A549 (cell line): ENCODE measurements around the gene FOXP1. TPM values are rescaled to one million over a fixed set of nuclear protein-coding genes. Genes with fewer than 3 reads are reported as not detected.

Experiments used
- ATAC-seq, 2 experiments: fragments of 200-7000 bp in 1 of 2; fragments of >200 bp in 1 of 2; cut with Nextera tagmentation in 1 of 2; cut with Tn5 transposase in 1 of 2; 3 replicates each; pipeline versions ENCODE4 v1.8.0 to v1.9.1; 2018 to 2020; ENCODE audit warnings: mild to moderate bottlenecking in 1 of 2, moderate library complexity in 1 of 2
- CTCF ChIA-PET: fragments of 300-600 bp; sonication (Branson Sonifier 250); formaldehyde crosslinking; extraction: SDS; loops from one replicate; lab custom pipeline; 2021; ENCODE audit warnings: antibody characterized with exemption, inconsistent platforms; lab: Yijun Ruan, JAX
- POLR2A ChIA-PET: fragments of 350-600 bp; formaldehyde crosslinking; extraction: SDS; loops from one replicate; lab custom pipeline; 2021; ENCODE audit warnings: antibody characterized with exemption, inconsistent platforms; lab: Yijun Ruan, JAX
- DNase-seq, 2 experiments: peaks; one replicate each; pipeline versions ENCODE4 v3.0.0 to v3.0.0-alpha.2; 2011 to 2016; ENCODE audit warnings: low read depth in 1 of 2, low spot score in 1 of 2
- FAIRE-seq: peaks from 2 replicates; lab custom pipeline; 2011; peaks lifted over from hg19 to GRCh38; lab: Jason Lieb, UNC
- H3K27ac ChIP-seq, 2 experiments: fragments of >200 bp; sonication (Bioruptor Twin); formaldehyde crosslinking; 3 replicates each; pipeline ENCODE4 v1.5.1; 2016 to 2017
- H3K4me1 ChIP-seq: fragments of >200 bp; sonication (Bioruptor Twin); formaldehyde crosslinking; 3 replicates; pipeline ENCODE4 v1.6.1; 2016
- H3K4me2 ChIP-seq: fragments of >200 bp; sonication (Bioruptor Twin); formaldehyde crosslinking; 3 replicates; pipeline ENCODE4 v1.6.1; 2016
- H3K4me3 ChIP-seq: fragments of >200 bp; sonication (Bioruptor Twin); formaldehyde crosslinking; 3 replicates; pipeline ENCODE4 v1.5.1; 2016
- H3K9me3 ChIP-seq: fragments of >200 bp; sonication (Bioruptor Twin); formaldehyde crosslinking; 3 replicates; pipeline ENCODE4 v1.6.1; 2016
- BHLHE40 ChIP-seq: IDR thresholded peaks from 2 replicates; pipeline ENCODE4 v1.6.1; 2012; ENCODE audit warnings: low read depth, low read length, inconsistent platforms
- CBX8 ChIP-seq: fragments of 200-600 bp; sonication (generic); IDR thresholded peaks from 2 replicates; pipeline ENCODE4 v1.6.1; 2016
- CHD2 ChIP-seq: fragments of 150-350 bp; IDR thresholded peaks from 2 replicates; pipeline ENCODE4 v1.6.1; 2014; ENCODE audit warnings: low read length; ENCODE audit not compliant: partially characterized antibody
- E2F6 ChIP-seq: IDR thresholded peaks from 2 replicates; pipeline ENCODE4 v1.6.1; 2012; ENCODE audit warnings: low read depth, borderline replicate concordance
- FOSL2 ChIP-seq, 2 experiments: fragments of 450-650 bp in 1 of 2; fragments of >200 bp in 1 of 2; sonication (Bioruptor Twin) in 1 of 2; formaldehyde crosslinking; IDR thresholded peaks; 2 replicates each; pipeline versions ENCODE4 v1.5.0 to v1.6.1; 2016 to 2020; ENCODE audit warnings: mild to moderate bottlenecking in 1 of 2, moderate library complexity in 1 of 2
- FOXS1 ChIP-seq: fragments of 250-450 bp; sonication (Bioruptor Pico); IDR thresholded peaks from 2 replicates; pipeline ENCODE4 v1.5.0; 2020; ENCODE audit warnings: mild to moderate bottlenecking, moderate library complexity
- GATA3 ChIP-seq: IDR thresholded peaks from 2 replicates; pipeline ENCODE4 v1.6.1; 2012; ENCODE audit warnings: borderline replicate concordance
- HOXB5 ChIP-seq: fragments of 250-450 bp; sonication (Bioruptor Pico); IDR thresholded peaks from 2 replicates; pipeline ENCODE4 v1.5.0; 2020; ENCODE audit warnings: mild to moderate bottlenecking, moderate library complexity
- JUN ChIP-seq, 2 experiments: fragments of >200 bp; sonication (Bioruptor Twin); formaldehyde crosslinking; IDR thresholded peaks; 2 replicates in 1 of 2; 3 replicates in 1 of 2; pipeline ENCODE4 v1.6.1; 2016 to 2017
- KDM1A ChIP-seq: fragments of 200-600 bp; sonication (generic); IDR thresholded peaks from 2 replicates; pipeline ENCODE4 v1.6.1; 2016; ENCODE audit warnings: low read depth, mild to moderate bottlenecking
- KDM5A ChIP-seq: fragments of 200-600 bp; sonication (generic); IDR thresholded peaks from 2 replicates; pipeline ENCODE4 v1.6.1; 2016; ENCODE audit warnings: antibody characterized with exemption, mild to moderate bottlenecking
- MAFK ChIP-seq: fragments of 450-650 bp; IDR thresholded peaks from 2 replicates; pipeline ENCODE4 v1.6.1; 2014; ENCODE audit not compliant: partially characterized antibody
- MAX ChIP-seq: IDR thresholded peaks from 2 replicates; pipeline ENCODE4 v1.6.1; 2012
- NPAS2 ChIP-seq: fragments of 250-450 bp; sonication (Bioruptor Pico); IDR thresholded peaks from 2 replicates; pipeline ENCODE4 v1.8.0; 2022; ENCODE audit warnings: mild to moderate bottlenecking, moderate library complexity, borderline replicate concordance
- NR3C1 ChIP-seq: fragments of >200 bp; sonication (Bioruptor Twin); formaldehyde crosslinking; IDR thresholded peaks from 3 replicates; pipeline ENCODE4 v1.6.1; 2017
- PBX3 ChIP-seq: IDR thresholded peaks from 2 replicates; pipeline ENCODE4 v1.6.1; 2012
- POLR2AphosphoS2 ChIP-seq: conservative IDR thresholded peaks from 2 replicates; pipeline ENCODE4 v1.6.1; 2012; ENCODE audit warnings: low read length, improper control_type of control experiment, inconsistent platforms
- RAD21 ChIP-seq, 2 experiments: fragments of >200 bp in 1 of 2; sonication (Bioruptor Twin) in 1 of 2; formaldehyde crosslinking in 1 of 2; IDR thresholded peaks in 1 of 2; conservative IDR thresholded peaks in 1 of 2; 2 replicates in 1 of 2; 3 replicates in 1 of 2; pipeline ENCODE4 v1.6.1; 2012 to 2018; ENCODE audit warnings: inconsistent platforms in 1 of 2
- RCOR1 ChIP-seq: fragments of 150-350 bp; IDR thresholded peaks from 2 replicates; pipeline ENCODE4 v1.6.1; 2014; ENCODE audit warnings: antibody characterized with exemption, low read length, low read depth
- RFX5 ChIP-seq: fragments of 450-650 bp; IDR thresholded peaks from 2 replicates; pipeline ENCODE4 v1.7.1; 2014; ENCODE audit warnings: antibody characterized with exemption, mild to moderate bottlenecking, moderate library complexity
- ZSCAN20 ChIP-seq: fragments of 250-450 bp; sonication (Bioruptor Pico); IDR thresholded peaks from 2 replicates; pipeline ENCODE4 v1.8.0; 2022; ENCODE audit warnings: mild to moderate bottlenecking, moderate library complexity
- WGBS: methylation state at CpG from one replicate; pipeline ENCODE4 v1.1.6; 2017; ENCODE audit errors: missing lambda C conversion rate; 5-methylcytosine and 5-hydroxymethylcytosine counted together
- polyA plus RNA-seq, 4 experiments: library from polyadenylated mRNA; depleted of rRNA in 3 of 4; stranded (reverse); fragments of >200 nt; fragmentation: RNase III in 1 of 4; extraction: RNeasy Plus Mini Kit Qiagen cat#74134 plus additional on column Dnase treatment in 1 of 4; gene quantifications; 2 replicates in 3 of 4; 3 replicates in 1 of 4; pipeline ENCODE4 v1.2.3, GENCODE V29; 2011 to 2017

FOXP1 gene
- polyA plus RNA-seq, 2 of the 4 experiments (the other 2 are of a cell fraction), result 12.8 to 13.9 TPM

DNA sequence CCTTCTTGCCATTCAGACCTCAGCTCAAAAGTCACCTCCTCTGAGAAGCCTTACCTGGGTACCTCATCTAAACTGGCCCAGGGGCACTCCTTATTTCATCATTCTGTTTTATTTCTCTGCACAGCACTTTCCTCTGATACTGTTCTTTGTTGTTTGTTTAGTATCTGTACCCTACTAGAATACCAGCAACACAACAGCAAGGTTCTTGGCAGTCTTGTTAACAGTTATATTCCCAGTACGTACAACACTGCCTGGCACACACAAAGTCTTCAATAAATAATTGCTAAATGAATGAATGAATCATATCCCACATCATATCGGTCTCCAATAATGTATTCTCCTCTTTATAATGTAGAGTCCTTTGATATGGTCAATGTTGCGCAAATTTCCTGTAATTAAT is 188.1 kb downstream of the FOXP1 start:
- Histone ChIP-seq H3K4me1 (peaks cover 37% of the 10 kb centered on the region), H3K4me3 (no peak overlapping the region), H3K4me2 (peak overlapping the region; percentile 4; the same call in 1 of the 3 replicates), H3K27ac (peak overlapping the region in 1 of 2 experiments; percentile 59; a peak in 2 of 6 replicates), H3K9me3 (no peaks in the 10 kb centered on the region)
- ChIA-PET POLR2A (no interaction called here), CTCF (interaction anchor here (1.0 to 1.4 kb wide), 2 partner anchors 8 to 60 kb away, joined by 3 to 7 read pairs; no protein-coding TSS in a partner anchor)
- ATAC-seq, result 0 out of 6 replicates have a peak, but pooled peaks of 1 of the 2 experiments have one; percentile 24
- WGBS, result 84% methylated on average over 3 of the region's 3 CpGs
- no peak for DNase-seq
- no peak for TF ChIP-seq PBX3
- TF ChIP-seq KDM1A, result no peak
- TF ChIP-seq RCOR1, result no peak
- TF ChIP-seq E2F6, result no peak
- no peak for TF ChIP-seq HOXB5
- no peak for TF ChIP-seq FOXS1
- no peak for TF ChIP-seq MAX
- no peak for TF ChIP-seq MAFK
- no peak for TF ChIP-seq POLR2AphosphoS2
- no peak for TF ChIP-seq RAD21 (conservative IDR thresholded peaks at IDR 0.05 in 1 of 2, IDR thresholded peaks at IDR 0.05 in 1 of 2)
- no peak for TF ChIP-seq JUN (IDR thresholded peaks at IDR 0.05)
- TF ChIP-seq CBX8, result no peak
- TF ChIP-seq RFX5, result no peak
- no peak for TF ChIP-seq NR3C1
- TF ChIP-seq ZSCAN20 (CRISPR knock-in tag), result no peak
- TF ChIP-seq KDM5A, result no peak
- TF ChIP-seq NPAS2 (CRISPR knock-in tag), result no peak
- no peak for FAIRE-seq

GRCh38 chr3:71393745-71394144 is 189.8 kb downstream of the FOXP1 start:
- ChIA-PET CTCF (no interaction called here), POLR2A (no interaction called here)
- WGBS, result 94% methylated on average over 2 of the region's 2 CpGs
- ATAC-seq, result no peak
- Histone ChIP-seq H3K4me2 (no peak overlapping the region), H3K9me3 (no peaks in the 10 kb centered on the region), H3K27ac (peak overlapping the region in 1 of 2 experiments; percentile 22; a peak in 1 of 6 replicates), H3K4me1 (peaks cover 51% of the 10 kb centered on the region), H3K4me3 (no peak overlapping the region)
- FAIRE-seq, result no peak
- DNase-seq, result no peak
- TF ChIP-seq CHD2, result no peak

DNA sequence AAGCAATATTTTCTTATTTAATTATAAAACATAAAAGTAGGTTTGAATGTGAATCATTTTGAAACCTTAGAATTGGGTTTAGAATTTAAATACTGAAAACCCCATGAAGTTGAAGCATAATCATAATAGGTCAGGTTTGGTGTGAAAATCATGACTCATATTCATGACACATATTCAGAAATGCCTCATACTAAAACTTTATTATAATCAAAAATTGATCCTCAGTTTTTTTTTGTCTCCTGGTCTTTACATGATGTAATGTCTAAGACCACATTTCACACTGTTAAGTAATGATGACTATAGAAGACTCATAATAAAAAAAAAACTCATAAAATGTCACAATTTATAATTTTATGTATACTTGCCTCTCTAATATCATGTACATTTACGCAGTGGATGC is 190.4 kb downstream of the FOXP1 start:
- H3K9me3 ChIP-seq, result no peaks in the 10 kb centered on the region
- H3K4me3 ChIP-seq, result no peak overlapping the region
- CTCF ChIA-PET, result no interaction called here
- H3K4me2 ChIP-seq, result no peak overlapping the region
- TF ChIP-seq FOSL2 (IDR thresholded peaks at IDR 0.05), result no peak
- peak; percentile 65 for TF ChIP-seq FOSL2 (CRISPR knock-in tag; IDR thresholded peaks at IDR 0.05)
- no peak for TF ChIP-seq GATA3
- TF ChIP-seq, all 56 proteins: peak for 1
- POLR2A ChIA-PET, result no interaction called here
- 92% methylated on average over 1 of the region's 1 CpG for WGBS
- Histone ChIP-seq H3K4me1 (peaks cover 47% of the 10 kb centered on the region), H3K27ac (no peak overlapping the region)
- ATAC-seq (no peak), DNase-seq (no peak), FAIRE-seq (no peak)

GRCh38 chr3:71392251-71392650 is 191.3 kb downstream of the FOXP1 start:
- CTCF ChIA-PET, result interaction anchor here (0.8 to 0.9 kb wide), 2 partner anchors 102 to 328 kb away, joined by 3 read pairs; no protein-coding TSS in a partner anchor
- H3K27ac ChIP-seq, result no peak overlapping the region
- H3K9me3 ChIP-seq, result no peaks in the 10 kb centered on the region
- no peak overlapping the region for H3K4me3 ChIP-seq
- no peak for DNase-seq
- ATAC-seq, result no peak
- POLR2A ChIA-PET, result no interaction called here
- 95% methylated on average over 2 of the region's 2 CpGs for WGBS
- no peak for FAIRE-seq
- H3K4me2 ChIP-seq, result no peak overlapping the region
- H3K4me1 ChIP-seq, result peaks cover 44% of the 10 kb centered on the region
- TF ChIP-seq MAFK (peak; percentile 71), BHLHE40 (no peak)
